GM23338 (cell line): ENCODE data around the gene GRIK1.

Experiments used
- CTCF ChIP-seq, 2 experiments: fragments of 200-600 bp in 1 of 2; sonication (generic) in 1 of 2; conservative IDR thresholded peaks; 2 replicates each; pipeline versions ENCODE4 v1.5.1 to v1.6.1; 2016 to 2017; ENCODE audit warnings: antibody characterized with exemption in 2 of 2, low read depth in 2 of 2, mild to moderate bottlenecking in 2 of 2, moderate library complexity in 1 of 2
- EZH2 ChIP-seq: fragments of 200-600 bp; sonication (generic); IDR thresholded peaks from one replicate; pipeline ENCODE4 v1.8.0; 2017; ENCODE audit warnings: antibody characterized with exemption, mild to moderate bottlenecking, low read depth; ENCODE audit not compliant: unreplicated experiment
- JUNB ChIP-seq: IDR thresholded peaks from one replicate; pipeline ENCODE4 v1.6.1; 2016; ENCODE audit warnings: antibody characterized with exemption; ENCODE audit not compliant: unreplicated experiment
- POLR2AphosphoS5 ChIP-seq: IDR thresholded peaks from 2 replicates; pipeline ENCODE4 v1.6.1; 2016; ENCODE audit warnings: antibody characterized with exemption, low read depth

DNA sequence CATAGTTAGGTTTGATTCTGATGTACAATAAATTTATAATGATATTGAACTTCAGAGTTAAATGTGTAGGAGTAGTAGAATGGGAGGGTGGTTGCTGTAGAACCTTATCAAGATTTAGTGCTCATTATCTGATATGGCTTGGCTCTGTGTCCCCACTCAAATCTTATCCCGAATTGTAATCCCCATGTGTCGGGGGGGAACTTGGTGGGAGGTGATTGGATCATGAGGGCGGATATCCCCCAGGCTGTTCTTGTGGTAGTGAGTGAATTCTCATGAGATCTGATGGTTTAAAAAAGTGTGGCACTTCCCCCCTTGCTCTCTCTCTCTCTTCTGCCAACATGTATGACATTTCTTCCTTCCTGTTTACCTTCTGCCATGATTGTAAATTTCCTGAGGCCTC lies 265.5 kb downstream of the GRIK1 start:
- TF ChIP-seq POLR2AphosphoS5 (no peak), EZH2 (no peak), CTCF (conservative IDR thresholded peaks at IDR 0.05; ENCODE audit: low read depth in 2 of 2) (no peak), JUNB (no peak)
